WI38 (cell line): ENCODE results near the gene CD38.
"Not testable (repeated sequence)": the region's sequence is repeated elsewhere in the genome, so short reads cannot be mapped to it uniquely, and the experiment has no call there.

Source experiments
- H3K4me3 ChIP-seq: 2 replicates; pipeline ENCODE4 v1.5.1; 2011; ENCODE audit warnings: low read depth, mild to moderate bottlenecking, control low read depth, low read length
- TF ChIP-seq, protein P1 (sequence below): IDR thresholded peaks from 2 replicates; pipeline ENCODE4 v1.5.1; 2012; ENCODE audit warnings: low read depth, mild to moderate bottlenecking, control low read depth, low read length

Gene CD38

DNA sequence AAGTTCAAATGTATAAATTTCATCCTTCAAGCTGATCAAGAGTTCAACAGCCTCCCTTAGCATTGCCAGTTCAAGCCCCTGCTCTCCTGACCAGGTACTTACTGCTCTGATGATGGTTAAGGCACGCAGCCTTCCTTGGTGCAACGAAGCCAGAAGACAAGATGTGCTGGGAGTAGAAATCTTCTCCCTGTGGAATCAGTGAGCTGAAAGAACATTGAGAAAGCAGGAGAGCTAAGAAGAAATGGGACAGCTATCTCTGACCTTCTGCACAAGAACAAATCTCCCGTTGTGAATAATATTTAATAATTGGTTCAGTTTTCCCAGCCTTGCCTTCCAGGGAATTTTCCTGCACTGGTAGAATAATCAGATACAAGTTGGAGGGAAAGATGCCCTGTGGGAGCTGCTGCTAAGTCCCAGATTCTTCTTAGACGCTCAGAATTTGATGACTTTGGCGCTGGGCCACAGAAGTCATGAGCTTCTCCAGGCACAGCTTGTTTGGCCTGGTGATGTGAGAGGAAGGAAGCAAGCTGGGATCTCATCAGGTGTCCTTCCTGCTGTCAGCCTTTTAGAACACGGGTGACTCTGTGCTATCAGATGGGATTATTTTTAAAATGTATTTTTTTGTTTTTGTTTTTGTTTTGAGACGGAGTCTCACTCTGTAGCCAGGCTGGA, 77.8 kb downstream of the CD38 start:
- TF ChIP-seq, protein P1, sequence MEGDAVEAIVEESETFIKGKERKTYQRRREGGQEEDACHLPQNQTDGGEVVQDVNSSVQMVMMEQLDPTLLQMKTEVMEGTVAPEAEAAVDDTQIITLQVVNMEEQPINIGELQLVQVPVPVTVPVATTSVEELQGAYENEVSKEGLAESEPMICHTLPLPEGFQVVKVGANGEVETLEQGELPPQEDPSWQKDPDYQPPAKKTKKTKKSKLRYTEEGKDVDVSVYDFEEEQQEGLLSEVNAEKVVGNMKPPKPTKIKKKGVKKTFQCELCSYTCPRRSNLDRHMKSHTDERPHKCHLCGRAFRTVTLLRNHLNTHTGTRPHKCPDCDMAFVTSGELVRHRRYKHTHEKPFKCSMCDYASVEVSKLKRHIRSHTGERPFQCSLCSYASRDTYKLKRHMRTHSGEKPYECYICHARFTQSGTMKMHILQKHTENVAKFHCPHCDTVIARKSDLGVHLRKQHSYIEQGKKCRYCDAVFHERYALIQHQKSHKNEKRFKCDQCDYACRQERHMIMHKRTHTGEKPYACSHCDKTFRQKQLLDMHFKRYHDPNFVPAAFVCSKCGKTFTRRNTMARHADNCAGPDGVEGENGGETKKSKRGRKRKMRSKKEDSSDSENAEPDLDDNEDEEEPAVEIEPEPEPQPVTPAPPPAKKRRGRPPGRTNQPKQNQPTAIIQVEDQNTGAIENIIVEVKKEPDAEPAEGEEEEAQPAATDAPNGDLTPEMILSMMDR: no peak
- no peak overlapping the region for H3K4me3 ChIP-seq

- H3K4me3 ChIP-seq: not testable (repeated sequence)
These were observed 83.1 kb downstream of the CD38 start for GRCh38 chr4:15861198-15861597.

DNA sequence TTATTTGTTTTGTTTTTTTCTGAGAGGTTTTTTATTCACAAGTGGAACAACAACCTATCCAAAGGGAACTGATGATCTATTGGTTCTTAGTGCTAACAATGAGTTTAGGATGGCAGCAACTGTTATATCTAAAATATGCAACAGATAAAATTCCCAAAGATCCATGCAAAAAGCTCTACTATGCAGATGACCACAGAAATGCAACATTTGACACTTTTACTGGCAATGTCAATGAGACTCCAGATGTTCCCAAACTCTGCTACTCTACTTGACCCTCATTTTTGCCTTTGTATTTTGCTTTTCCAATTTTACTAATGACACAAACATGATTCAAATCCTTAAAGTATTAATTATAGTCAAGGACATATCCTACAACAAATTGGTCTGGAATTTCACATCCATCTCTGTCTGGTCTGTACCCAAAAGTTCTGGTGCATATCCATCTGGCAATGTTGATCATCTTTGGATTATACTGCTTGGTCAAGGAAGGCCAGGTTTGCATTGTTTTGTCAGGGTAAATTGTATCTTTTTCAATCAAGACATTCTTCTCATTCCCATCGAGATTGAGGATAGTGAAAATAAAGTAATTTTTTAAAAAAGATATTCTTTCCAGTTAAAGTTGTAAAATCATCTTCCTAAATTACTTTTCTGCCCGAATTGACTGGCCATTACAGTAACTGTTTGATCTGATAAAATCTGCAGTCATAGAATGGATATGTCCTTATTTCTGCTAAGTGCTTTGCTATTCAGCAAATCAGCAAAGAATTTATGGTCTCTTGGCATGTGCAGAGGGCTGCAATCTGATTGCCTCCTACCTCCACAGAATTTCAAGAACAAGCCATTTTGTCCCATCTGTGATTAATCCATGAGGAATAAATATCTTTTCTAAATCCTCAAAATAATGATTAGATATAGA, 86.8 kb downstream of the CD38 start:
- H3K4me3 ChIP-seq: no peak overlapping the region
- TF ChIP-seq, protein P1: no peak

DNA sequence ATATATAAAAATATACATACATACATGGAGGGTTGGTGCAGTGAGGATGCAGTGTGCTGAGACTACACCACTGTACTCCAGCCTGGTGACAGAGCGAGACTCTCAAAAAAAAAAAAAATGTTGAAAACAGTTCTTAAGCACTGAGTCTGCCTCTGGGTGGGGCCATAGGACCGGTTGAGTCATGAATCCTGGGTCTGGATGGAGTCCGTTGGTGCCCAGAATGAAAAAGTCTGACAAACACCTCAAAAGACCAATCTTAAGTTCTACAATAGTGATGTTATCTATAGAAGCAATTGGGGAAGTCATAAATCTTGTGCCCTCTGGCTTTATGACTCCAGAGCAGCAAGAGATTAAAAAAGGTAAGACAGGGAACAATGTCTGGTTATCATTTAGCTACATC, 90.0 kb downstream of the CD38 start:
- no peak overlapping the region for H3K4me3 ChIP-seq
- TF ChIP-seq, protein P1: no peak

DNA sequence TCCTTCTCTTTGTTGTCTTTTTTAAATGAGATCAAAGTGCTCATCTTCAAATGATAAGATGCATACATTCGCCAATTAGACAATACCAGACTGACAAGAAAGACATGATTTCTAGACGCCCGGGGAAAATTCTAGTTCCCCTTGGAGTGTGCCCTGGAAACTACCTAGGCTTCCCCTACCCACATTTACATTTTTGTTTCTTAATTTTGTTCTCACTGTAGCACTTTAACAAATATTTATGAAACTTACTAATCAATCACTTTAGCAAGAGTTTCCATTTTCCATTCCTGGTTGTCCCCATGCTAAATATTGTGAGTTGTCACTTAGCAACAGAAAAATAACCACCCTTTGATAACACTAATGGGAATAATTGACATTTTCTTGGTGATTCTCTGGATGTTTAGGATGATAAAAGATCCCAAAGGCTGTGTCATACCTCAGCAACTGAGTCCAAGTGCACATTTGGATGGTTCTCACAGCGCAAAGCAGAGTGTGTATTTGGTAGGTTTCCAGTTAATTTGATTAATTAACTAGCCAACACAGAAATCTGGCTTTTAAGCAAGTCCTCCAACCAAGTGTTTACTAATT, 90.8 kb downstream of the CD38 start:
- H3K4me3 ChIP-seq: no peak overlapping the region
- TF ChIP-seq, protein P1: no peak

DNA sequence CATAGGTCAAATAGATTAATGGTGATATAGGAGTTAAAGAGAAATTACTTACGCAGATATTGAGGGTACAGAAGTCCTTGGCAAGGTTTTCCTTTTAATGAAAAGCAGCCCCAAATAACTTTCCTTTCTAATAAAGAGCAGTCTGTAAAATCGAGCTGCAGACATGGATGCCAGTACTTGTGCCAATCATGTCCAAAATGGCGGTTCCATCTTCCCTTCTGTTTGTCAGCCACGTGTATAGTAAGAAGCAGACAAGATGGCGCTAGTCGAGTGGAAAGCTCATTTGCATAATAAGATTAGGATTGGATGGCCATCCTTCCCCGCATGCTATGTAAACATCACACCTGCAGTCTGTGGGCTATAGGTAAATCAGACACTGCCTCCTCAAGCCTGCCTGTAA, 92.0 kb downstream of the CD38 start:
- TF ChIP-seq, protein P1: no peak
- H3K4me3 ChIP-seq: no peak overlapping the region

- TF ChIP-seq, protein P1: no peak
These were observed 93.0 kb downstream of the CD38 start for GRCh38 chr4:15870921-15871664.

More at GRCh38 chr4:15870921-15871664, 93.0 kb downstream of the CD38 start:
- H3K4me3 ChIP-seq: no peak overlapping the region
